Transverse colon (tissue), 4 donors: ENCODE data around the gene F7. TPM values are rescaled to one million over a fixed set of nuclear protein-coding genes. Genes with fewer than 3 reads are reported as not detected.
"Not testable (repeated sequence)": the region's sequence is repeated elsewhere in the genome, so short reads cannot be mapped to it uniquely, and the experiment has no call there.

Experiments
- DNase-seq: peaks from one replicate; pipeline ENCODE4 v3.0.0-alpha.2; 2019
- H3K27ac ChIP-seq, 4 donors: fragments of 200-600 bp; sonication (generic); 2 replicates each; pipeline ENCODE4 v1.5.1; 2016 to 2018; ENCODE audit warnings: inconsistent platforms in 4 of 4
- H3K27me3 ChIP-seq: fragments of 200-600 bp; sonication (generic); 2 replicates; pipeline ENCODE4 v1.5.1; 2017; ENCODE audit warnings: inconsistent platforms
- H3K36me3 ChIP-seq, 4 donors: fragments of 200-600 bp; sonication (generic); 2 replicates each; pipeline ENCODE4 v1.5.1; 2017 to 2019; ENCODE audit warnings: inconsistent platforms in 4 of 4
- H3K4me1 ChIP-seq, 4 donors: fragments of 200-600 bp; sonication (generic); 2 replicates each; pipeline ENCODE4 v1.5.1; 2017 to 2020; ENCODE audit warnings: inconsistent platforms in 4 of 4
- H3K4me3 ChIP-seq, 4 donors: fragments of 200-600 bp; sonication (generic); 1 replicate in 1 of 4; 2 replicates in 3 of 4; pipeline versions ENCODE4 v1.5.1 to v1.6.1; 2017 to 2019; ENCODE audit warnings: inconsistent platforms in 4 of 4
- H3K9me3 ChIP-seq, 2 donors: fragments of 200-600 bp; sonication (generic); 2 replicates each; pipeline ENCODE4 v1.5.1; 2017 to 2019; ENCODE audit warnings: inconsistent platforms in 2 of 2
- EP300 ChIP-seq: sonication (generic); formaldehyde crosslinking; IDR thresholded peaks from one replicate; pipeline ENCODE4 v1.6.1; 2017; ENCODE audit warnings: antibody characterized with exemption, low read depth
- POLR2A ChIP-seq: fragments of 450-650 bp; IDR thresholded peaks from one replicate; pipeline ENCODE4 v1.6.1; 2016; ENCODE audit warnings: antibody characterized with exemption, mild to moderate bottlenecking, moderate library complexity
- POLR2AphosphoS5 ChIP-seq, 3 donors: sonication (generic); formaldehyde crosslinking; IDR thresholded peaks; one replicate each; pipeline ENCODE4 v1.6.1; 2016; ENCODE audit warnings: antibody characterized with exemption in 3 of 3
- WGBS, 2 donors: methylation state at CpG; one replicate each; pipeline ENCODE4 v1.1.5; 2018; ENCODE audit warnings: low coverage in 1 of 2; 5-methylcytosine and 5-hydroxymethylcytosine counted together
- in situ Hi-C, 4 donors: fragments of 200-750 bp; cut with MboI; loops; one replicate each; pipeline versions ENCODE4 v1.15.0 to v1.15.1; 2017; ENCODE audit warnings: low sequenced_read_pairs in 3 of 4, low pct_ligation_motif_present in 1 of 4, low pct_unique_long_range_greater_than_20kb in 1 of 4
- intact Hi-C: fragments of 100-400 bp; cut with DNase I; formaldehyde crosslinking; loops from one replicate; pipeline ENCODE4 v1.15.1; 2023; ENCODE audit warnings: low total_unique reads
- total RNA-seq, 4 donors: library from RNA; depleted of rRNA; stranded (reverse); fragments of >200 nt; gene quantifications; one replicate each; pipeline ENCODE4 v1.1.0, GENCODE V29; 2016
- TF ChIP-seq, protein P1 (sequence below), 5 experiments: fragments of 200-600 bp in 3 of 5; fragments of 450-650 bp in 2 of 5; sonication (generic) in 3 of 5; IDR thresholded peaks; 1 replicate in 2 of 5; 2 replicates in 3 of 5; pipeline ENCODE4 v1.5.1; 2016 to 2017; ENCODE audit warnings: antibody characterized with exemption in 5 of 5, inconsistent platforms in 3 of 5, mild to moderate bottlenecking in 2 of 5, moderate library complexity in 1 of 5

F7 gene
- not detected for total RNA-seq

DNA sequence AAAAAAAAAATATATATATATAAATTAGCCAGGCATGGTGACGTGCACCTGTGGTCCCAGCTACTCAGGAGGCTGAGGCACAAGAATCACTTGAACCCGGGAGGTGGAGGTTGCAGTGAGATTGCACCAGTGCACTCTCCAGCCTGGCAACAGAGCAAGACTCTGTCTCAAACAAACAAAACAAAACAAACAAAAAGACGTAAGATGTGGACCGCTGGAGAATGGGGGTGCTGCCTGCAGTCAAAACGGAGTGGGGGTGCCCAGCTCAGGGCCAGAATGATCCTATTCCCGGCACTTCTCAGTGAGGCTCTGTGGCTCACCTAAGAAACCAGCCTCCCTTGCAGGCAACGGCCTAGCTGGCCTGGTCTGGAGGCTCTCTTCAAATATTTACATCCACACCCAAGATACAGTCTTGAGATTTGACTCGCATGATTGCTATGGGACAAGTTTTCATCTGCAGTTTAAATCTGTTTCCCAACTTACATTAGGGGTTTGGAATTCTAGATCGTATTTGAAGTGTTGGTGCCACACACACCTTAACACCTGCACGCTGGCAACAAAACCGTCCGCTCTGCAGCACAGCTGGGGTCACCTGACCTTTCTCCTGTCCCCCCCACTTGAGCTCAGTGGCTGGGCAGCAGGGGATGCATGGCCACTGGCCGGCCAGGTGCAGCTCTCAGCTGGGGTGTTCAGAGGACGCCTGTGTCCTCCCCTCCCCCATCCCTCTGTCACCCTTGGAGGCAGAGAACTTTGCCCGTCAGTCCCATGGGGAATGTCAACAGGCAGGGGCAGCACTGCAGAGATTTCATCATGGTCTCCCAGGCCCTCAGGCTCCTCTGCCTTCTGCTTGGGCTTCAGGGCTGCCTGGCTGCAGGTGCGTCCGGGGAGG, at the start of gene F7:
Gene F7, plus strand, starts transcription at position 760 of the 889 bp plus-strand sequence. Its CDS starts 51 bp downstream, at position 811.
- peak; percentile 17 for DNase-seq
- in situ Hi-C loops: no loop called here
- H3K4me3 ChIP-seq: no peak within 1 kb of the TSS

DNA sequence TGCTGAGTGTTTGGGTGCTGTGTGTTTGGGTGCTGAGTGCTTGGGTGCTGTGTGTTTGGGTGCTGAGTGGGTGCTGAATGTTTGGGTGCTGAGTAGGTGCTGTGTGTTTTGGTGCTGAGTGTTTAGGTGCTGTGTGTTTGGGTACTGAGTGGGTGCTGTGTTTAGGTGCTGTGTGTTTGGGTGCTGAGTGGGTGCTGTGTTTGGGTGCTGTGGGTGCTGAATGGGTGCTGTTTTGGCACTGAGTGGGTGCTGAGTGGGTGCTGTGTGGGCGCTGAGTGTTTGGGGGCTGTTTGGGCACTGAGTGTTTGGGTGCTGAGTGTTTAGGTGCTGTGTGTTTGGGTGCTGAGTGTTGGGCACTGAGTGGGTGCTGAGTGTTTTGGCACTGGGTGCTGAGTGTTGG, 48.5 kb upstream of the F7 start:
- TF ChIP-seq, protein P1, sequence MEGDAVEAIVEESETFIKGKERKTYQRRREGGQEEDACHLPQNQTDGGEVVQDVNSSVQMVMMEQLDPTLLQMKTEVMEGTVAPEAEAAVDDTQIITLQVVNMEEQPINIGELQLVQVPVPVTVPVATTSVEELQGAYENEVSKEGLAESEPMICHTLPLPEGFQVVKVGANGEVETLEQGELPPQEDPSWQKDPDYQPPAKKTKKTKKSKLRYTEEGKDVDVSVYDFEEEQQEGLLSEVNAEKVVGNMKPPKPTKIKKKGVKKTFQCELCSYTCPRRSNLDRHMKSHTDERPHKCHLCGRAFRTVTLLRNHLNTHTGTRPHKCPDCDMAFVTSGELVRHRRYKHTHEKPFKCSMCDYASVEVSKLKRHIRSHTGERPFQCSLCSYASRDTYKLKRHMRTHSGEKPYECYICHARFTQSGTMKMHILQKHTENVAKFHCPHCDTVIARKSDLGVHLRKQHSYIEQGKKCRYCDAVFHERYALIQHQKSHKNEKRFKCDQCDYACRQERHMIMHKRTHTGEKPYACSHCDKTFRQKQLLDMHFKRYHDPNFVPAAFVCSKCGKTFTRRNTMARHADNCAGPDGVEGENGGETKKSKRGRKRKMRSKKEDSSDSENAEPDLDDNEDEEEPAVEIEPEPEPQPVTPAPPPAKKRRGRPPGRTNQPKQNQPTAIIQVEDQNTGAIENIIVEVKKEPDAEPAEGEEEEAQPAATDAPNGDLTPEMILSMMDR (IDR thresholded peaks at IDR 0.05): no peak
- no peak for TF ChIP-seq POLR2AphosphoS5 (IDR thresholded peaks at IDR 0.05)
- TF ChIP-seq POLR2A: no peak
- no peak for TF ChIP-seq EP300
- H3K9me3 ChIP-seq: no peaks in the 10 kb centered on the region
- peaks cover 3% of the 10 kb centered on the region for H3K27me3 ChIP-seq
- no peak overlapping the region for H3K4me3 ChIP-seq
- H3K36me3 ChIP-seq: no peaks in the 10 kb centered on the region
- WGBS, 2 donors: 90 to 100% methylated on average over 1 of the region's 1 CpG
- in situ Hi-C loops (no loop called here), intact Hi-C loops (no loop called here)
- H3K4me1 ChIP-seq: no peaks in the 10 kb centered on the region
- no peak overlapping the region for H3K27ac ChIP-seq
- DNase-seq: no peak

More for the DNA sequence above, at the start of gene F7:
- H3K27me3 ChIP-seq: peaks cover 15% of the 10 kb centered on the region
- peaks cover 0 to 10% (median 10%) of the 10 kb centered on the region in 4 donors for H3K4me1 ChIP-seq
- no peak within 1 kb of the TSS for H3K27ac ChIP-seq
- 53% methylated on average over 16 of the region's 17 CpGs; no CpG with 5 or more reads in 1 of the 2 donors for WGBS, 2 donors
- TF ChIP-seq POLR2A (no peak), EP300 (no peak), POLR2AphosphoS5 (IDR thresholded peaks at IDR 0.05) (no peak)
- TF ChIP-seq, protein P1 (IDR thresholded peaks at IDR 0.05): no peak
- no peaks in the 10 kb centered on the region for H3K9me3 ChIP-seq
- no peaks in the 10 kb centered on the region for H3K36me3 ChIP-seq
- intact Hi-C loops: no loop called here

DNA sequence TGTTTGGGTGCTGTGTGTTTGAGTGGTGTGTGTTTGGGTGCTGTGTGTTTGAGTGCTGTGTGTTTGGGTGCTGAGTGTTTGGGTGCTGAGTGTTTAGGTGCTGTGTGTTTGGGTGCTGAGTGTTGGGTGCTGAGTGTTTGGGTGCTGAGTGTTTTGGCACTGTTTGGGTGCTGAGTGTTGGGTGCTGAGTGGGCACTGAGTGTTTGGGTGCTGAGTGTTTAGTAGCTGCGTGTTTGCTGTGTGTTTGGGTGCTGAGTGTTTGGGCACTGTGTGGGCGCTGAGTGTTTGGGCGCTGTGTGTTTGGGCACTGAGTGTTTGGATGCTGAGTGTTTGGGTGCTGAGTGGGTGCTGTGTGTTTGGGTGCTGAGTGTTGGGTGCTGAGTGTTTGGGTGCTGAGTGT, 48.0 kb upstream of the F7 start:
- 78 to 97% methylated on average over 3 of the region's 3 CpGs for WGBS, 2 donors
- H3K4me1 ChIP-seq, H3K36me3 ChIP-seq, intact Hi-C loops, H3K27me3 ChIP-seq, DNase-seq, in situ Hi-C loops, H3K4me3 ChIP-seq, H3K27ac ChIP-seq, H3K9me3 ChIP-seq: not testable (repeated sequence)

- 92 to 100% methylated on average over 3 to 21 of the region's 21 CpGs for WGBS, 2 donors
- DNase-seq: no peak
- no peak overlapping the region for H3K4me3 ChIP-seq
- TF ChIP-seq, protein P1 (IDR thresholded peaks at IDR 0.05): no peak
- TF ChIP-seq POLR2AphosphoS5 (IDR thresholded peaks at IDR 0.05) (no peak), EP300 (no peak), POLR2A (no peak)
- H3K27ac ChIP-seq: no peak overlapping the region
- in situ Hi-C loops: no loop called here
- H3K4me1 ChIP-seq: no peaks in the 10 kb centered on the region
- no peaks in the 10 kb centered on the region for H3K36me3 ChIP-seq
- H3K9me3 ChIP-seq: no peaks in the 10 kb centered on the region
- intact Hi-C loops: no loop called here
- peaks cover 3% of the 10 kb centered on the region for H3K27me3 ChIP-seq
Measured at GRCh38 chr13:113058129-113058987, 47.2 kb upstream of the F7 start.
